Measurements from ENCODE around the gene DCST2.

GRCh38 chr1:155003227-155003765 lies 30.3 kb downstream of the DCST2 start:
- peak in 1 of 2 donors; percentile 33 for TF ChIP-seq POLR2A (IDR thresholded peaks at IDR 0.05)
- TF ChIP-seq, protein P1, sequence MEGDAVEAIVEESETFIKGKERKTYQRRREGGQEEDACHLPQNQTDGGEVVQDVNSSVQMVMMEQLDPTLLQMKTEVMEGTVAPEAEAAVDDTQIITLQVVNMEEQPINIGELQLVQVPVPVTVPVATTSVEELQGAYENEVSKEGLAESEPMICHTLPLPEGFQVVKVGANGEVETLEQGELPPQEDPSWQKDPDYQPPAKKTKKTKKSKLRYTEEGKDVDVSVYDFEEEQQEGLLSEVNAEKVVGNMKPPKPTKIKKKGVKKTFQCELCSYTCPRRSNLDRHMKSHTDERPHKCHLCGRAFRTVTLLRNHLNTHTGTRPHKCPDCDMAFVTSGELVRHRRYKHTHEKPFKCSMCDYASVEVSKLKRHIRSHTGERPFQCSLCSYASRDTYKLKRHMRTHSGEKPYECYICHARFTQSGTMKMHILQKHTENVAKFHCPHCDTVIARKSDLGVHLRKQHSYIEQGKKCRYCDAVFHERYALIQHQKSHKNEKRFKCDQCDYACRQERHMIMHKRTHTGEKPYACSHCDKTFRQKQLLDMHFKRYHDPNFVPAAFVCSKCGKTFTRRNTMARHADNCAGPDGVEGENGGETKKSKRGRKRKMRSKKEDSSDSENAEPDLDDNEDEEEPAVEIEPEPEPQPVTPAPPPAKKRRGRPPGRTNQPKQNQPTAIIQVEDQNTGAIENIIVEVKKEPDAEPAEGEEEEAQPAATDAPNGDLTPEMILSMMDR (IDR thresholded peaks at IDR 0.05), result no peak
